ENCODE results near the gene LCE6A.

Gene LCE6A

GRCh38 chr1:152842556-152842955, at the start of gene LCE6A:
LCE6A (plus strand) TSS chr1:152842856; CDS start chr1:152843521, 665 bp downstream.
- TF ChIP-seq CTCF (conservative IDR thresholded peaks at IDR 0.05; ENCODE audit: low read depth): no peak
- DNase-seq (ENCODE audit: low spot score): no peak
- POLR2A ChIA-PET (ENCODE audit: low non-redundant PET): no interaction called here
- CTCF ChIA-PET: interaction anchor here (0.6 kb wide), 2 partner anchors 14 to 189 kb away, joined by 3 to 4 read pairs; no protein-coding TSS in a partner anchor
- H3K27ac ChIP-seq: no peak within 1 kb of the TSS

GRCh38 chr1:152795686-152796085, 47.0 kb upstream of the LCE6A start:
- H3K27ac ChIP-seq: no peak overlapping the region
- DNase-seq (ENCODE audit: low spot score): no peak
- ChIA-PET CTCF (no interaction called here), POLR2A (ENCODE audit: low non-redundant PET) (no interaction called here)
- TF ChIP-seq CTCF (conservative IDR thresholded peaks at IDR 0.05; ENCODE audit: low read depth): no peak

- CTCF ChIA-PET: interaction anchor here (0.6 kb wide), 1 partner anchor 25 kb away, joined by 4 read pairs; no protein-coding TSS in a partner anchor
- POLR2A ChIA-PET (ENCODE audit: low non-redundant PET): no interaction called here
- no peak for DNase-seq (ENCODE audit: low spot score)
- TF ChIP-seq CTCF (conservative IDR thresholded peaks at IDR 0.05; ENCODE audit: low read depth): no peak
- H3K27ac ChIP-seq: no peak within 1 kb of the TSS
Measured at GRCh38 chr1:152796421-152796820, 46.2 kb upstream of the LCE6A start, which contains the start of gene LCE1D. LCE1D (plus strand) TSS chr1:152796721; CDS start chr1:152797795, 1,074 bp downstream.

GRCh38 chr1:152801333-152801732, 41.3 kb upstream of the LCE6A start:
- POLR2A ChIA-PET (ENCODE audit: low non-redundant PET): no interaction called here
- CTCF ChIA-PET: interaction anchor here (0.6 to 1.6 kb wide), 2 partner anchors 15 to 57 kb away, joined by 4 to 5 read pairs; partner anchors contain the start of gene LCE1E

GRCh38 chr1:152806576-152806975, 36.1 kb upstream of the LCE6A start, which contains the start of gene LCE1C:
LCE1C (minus strand) TSS chr1:152806651; CDS start chr1:152805478, 1,173 bp downstream.
- no peak for TF ChIP-seq CTCF (conservative IDR thresholded peaks at IDR 0.05; ENCODE audit: low read depth)
- peak; percentile 11 for DNase-seq (ENCODE audit: low spot score)
- no peak within 1 kb of the TSS for H3K27ac ChIP-seq
- ChIA-PET CTCF (no interaction called here), POLR2A (ENCODE audit: low non-redundant PET) (no interaction called here)

More at GRCh38 chr1:152801333-152801732, 41.3 kb upstream of the LCE6A start:
- DNase-seq (ENCODE audit: low spot score): no peak
- TF ChIP-seq CTCF (conservative IDR thresholded peaks at IDR 0.05; ENCODE audit: low read depth): no peak
- no peak overlapping the region for H3K27ac ChIP-seq

- no peak overlapping the region for H3K27ac ChIP-seq
- peak; percentile 13 for DNase-seq (ENCODE audit: low spot score)
- ChIA-PET POLR2A (ENCODE audit: low non-redundant PET) (no interaction called here), CTCF (no interaction called here)
- TF ChIP-seq CTCF (conservative IDR thresholded peaks at IDR 0.05; ENCODE audit: low read depth): no peak
Measured at GRCh38 chr1:152811050-152811449, 31.6 kb upstream of the LCE6A start.

Data from RWPE1 (cell line).